Effector CD8-positive, alpha-beta T cell (primary cell): ENCODE data around the gene INPP5B.
A peak's percentile ranks its signal among the peaks of the same experiment; 100 is the strongest.

ENCODE experiments used
- DNase-seq: peaks from one replicate; lab custom pipeline; 2025; lab: John Stamatoyannopoulos, UW

Gene INPP5B

DNA sequence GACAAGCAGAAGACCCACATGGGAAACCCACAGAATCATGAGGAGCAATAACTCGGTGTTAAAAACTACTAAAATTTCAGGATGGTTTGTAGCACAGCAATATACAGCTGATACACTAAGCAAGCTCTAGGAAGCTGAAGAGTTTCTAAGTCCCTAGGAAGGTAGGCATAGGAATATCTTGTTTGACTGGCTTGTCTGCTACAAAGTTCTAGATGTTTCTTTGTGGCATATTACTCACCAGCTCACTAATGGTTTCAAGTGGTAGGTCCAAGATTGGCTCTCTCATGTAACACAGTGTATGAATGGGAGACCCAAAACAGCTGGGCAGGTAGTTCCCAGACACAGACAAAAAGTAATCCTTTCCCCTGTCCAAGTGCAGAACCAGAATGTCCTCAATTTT lies 74.2 kb downstream of the INPP5B start:
- no peak for DNase-seq

DNA sequence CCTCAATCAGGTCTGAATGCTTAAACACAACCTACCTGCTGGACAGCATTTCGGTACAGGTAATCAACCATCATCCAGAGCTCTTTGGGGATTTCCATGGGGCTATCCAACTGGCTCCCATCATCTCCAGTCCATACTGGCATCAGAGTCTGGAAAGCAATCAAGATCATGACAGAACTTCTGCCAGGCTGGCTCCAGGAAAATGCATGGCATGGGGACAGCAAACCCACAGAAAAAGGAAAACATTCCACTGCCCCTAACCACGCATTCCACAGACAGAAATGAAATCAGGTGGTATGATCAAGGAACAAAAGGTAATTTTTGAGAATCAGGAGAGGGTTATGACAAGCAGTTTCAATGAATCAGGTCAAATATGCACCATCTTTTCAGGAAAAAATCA lies 78.4 kb downstream of the INPP5B start:
- DNase-seq: no peak

DNA sequence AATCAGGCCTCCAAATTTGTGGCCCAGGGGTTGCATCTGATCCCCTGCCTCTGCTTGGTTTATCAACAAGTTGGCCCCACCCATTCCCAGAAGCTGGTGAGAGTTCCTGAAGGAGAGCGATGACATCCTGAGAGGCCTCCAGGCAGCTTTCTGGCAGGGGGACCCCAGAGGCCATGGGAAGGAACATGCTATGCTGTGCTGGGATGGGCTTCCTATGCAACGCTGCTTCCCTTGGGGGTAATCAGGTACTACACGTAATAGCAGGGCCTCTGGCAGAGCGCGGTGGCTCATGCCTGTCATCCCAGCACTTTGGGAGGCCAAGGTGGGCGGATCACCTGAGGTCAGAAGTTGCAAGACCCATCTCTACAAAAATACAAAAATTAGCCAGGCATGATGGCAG lies 79.1 kb downstream of the INPP5B start:
- no peak for DNase-seq

DNA sequence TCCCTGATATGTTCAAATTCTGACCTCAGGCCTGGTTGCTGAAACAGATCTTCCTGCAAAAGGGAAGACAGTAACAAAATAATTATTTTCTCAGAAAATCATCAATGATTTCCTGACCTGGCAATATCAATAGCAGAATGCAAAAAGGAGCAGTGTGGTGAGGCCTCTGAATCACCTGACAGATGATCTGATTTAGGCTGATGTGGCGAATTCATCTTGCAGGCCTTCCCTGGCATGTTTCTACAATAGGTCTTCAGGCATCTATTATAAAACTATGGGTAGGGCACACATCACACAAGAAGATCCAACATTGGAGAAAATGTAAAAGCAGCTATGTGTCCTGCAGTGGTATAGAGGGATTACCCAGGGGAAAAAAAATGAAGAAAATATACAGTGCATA lies 80.4 kb downstream of the INPP5B start:
- DNase-seq: no peak

DNA sequence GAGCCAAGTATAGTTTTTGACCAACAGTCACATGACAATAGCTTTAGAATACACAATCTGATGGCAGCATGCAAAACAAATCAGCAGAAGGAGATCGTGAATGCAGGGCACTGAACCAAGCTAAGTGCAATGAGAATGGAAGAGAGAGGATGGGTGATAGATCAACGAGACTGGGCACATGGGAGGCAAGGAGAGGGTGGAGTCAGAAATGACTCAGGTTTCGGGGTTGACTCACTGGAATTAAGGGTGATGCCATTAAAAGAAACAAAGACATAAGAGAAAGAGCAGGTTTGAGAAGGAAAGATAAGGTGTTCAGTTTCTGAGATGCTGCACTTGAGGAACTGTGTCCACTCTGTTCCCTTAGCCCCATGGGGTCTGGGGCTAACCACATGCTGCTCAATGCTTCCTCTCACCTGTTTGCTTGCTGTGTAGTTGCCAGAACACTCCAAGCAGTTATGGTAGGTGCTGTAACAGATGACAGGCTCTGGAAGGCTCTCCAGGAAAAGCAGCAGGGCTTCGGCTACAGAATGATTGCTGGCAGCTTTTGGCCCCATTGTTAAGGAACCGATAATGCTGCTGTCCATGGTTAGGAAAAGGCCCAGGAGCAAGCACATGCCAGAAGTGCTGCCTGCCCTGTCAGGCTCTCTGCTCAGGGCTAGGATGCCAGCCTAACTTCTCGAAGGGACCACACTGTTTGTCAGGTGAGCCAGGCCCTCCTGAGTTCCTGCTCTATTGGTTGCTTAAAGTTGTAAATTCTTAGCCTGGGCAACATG lies 81.3 kb downstream of the INPP5B start:
- DNase-seq: no peak

DNA sequence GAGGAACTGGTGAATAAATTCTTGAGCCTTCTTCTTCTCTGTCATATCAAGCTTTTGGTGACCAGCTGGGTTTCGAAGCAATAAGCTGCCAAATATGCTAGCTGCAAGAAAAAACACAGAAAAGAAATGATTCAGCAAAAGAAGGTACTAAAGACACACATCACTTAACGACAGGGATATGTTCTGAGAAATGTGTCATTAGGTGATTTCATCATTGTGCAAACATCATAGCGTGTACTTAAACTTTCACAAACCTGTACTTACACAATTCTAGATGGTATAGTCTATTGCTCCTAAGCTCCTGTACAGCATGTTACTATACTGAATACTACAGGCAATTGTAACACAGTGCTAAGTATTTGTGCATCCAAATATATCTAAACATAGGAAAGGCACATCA lies 84.5 kb downstream of the INPP5B start:
- no peak for DNase-seq

DNA sequence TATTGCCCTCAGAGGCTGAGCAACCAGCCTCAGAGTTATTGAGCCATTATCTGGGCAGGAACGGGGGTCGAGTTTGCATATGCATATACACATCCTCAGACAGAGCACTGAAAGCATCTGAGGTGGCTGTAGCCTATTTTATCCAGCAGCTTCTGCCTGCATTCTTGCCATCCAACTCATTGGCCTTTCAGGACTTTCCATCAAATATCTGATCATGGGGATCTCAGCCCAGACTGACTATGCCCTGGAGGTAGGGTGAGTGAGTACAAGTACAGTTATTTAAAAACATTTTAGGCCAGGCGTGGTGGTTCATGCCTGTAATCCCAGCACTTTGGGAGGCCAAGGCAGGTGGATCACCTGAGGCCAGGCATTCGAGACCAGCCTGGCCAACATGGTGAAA lies 85.7 kb downstream of the INPP5B start:
- no peak for DNase-seq

DNA sequence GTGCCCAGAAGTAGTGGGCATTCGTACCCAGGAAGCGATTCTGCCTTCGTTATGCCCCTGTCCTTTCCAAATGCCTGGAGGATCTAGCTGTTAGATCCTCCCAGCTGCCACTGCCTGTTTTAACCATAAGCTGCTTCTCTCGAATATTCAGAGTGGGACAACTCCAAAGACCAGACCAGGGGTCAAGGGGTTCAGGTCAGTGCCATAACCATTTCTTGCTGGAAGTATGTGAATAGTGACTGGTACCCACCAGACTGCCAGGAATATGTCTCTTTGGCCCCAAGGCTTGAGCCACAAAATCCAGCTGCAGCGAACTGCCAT lies 86.5 kb downstream of the INPP5B start:
- DNase-seq: no peak

DNA sequence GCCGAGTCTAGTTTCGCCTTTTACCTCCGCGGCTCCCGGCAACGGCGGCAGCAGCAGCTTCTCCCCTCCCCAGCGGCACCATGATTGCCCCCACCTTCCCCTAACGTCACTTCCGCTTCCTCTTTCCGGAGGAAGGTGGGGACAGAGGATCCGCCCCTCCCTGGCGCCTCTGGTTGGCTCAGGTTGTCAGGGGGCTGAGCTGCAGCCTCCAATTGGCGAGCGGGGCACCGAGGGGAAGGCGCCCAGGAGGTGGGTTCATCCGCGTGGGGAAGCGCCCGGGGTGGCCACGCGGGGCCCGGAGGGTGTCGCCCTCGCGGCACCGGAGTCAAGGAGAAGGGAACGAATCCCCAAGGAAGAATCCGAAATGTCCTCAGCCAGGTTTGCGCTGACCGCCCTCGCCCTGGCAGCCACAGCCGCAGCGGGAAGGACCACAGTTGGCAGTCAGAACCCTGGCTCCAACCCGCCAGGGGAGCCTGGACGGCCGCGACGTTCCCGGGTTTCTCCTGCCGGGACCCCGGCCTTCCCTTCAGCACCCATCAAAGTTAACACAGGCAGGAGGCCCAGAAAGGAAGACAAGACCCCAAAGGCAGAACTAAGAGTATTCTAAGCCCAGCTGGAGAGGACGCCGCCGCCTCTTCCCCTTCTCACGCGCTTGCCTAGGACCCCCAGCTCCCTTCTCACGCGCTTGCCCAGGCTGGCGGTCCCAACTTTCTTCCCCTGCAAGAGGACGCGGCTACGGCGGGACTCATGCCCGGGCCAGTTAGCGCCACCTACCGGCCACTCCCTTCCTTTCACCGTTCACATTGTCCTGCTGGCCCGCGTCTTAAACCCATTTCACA lies 87.1 kb downstream of the INPP5B start, which contains the start of gene MTF1:
Gene MTF1 (minus strand): TSS at position 86 of the 839 bp plus-strand sequence. CDS start 1,934 bp downstream, outside the sequence.
- DNase-seq: peak; percentile 92

DNA sequence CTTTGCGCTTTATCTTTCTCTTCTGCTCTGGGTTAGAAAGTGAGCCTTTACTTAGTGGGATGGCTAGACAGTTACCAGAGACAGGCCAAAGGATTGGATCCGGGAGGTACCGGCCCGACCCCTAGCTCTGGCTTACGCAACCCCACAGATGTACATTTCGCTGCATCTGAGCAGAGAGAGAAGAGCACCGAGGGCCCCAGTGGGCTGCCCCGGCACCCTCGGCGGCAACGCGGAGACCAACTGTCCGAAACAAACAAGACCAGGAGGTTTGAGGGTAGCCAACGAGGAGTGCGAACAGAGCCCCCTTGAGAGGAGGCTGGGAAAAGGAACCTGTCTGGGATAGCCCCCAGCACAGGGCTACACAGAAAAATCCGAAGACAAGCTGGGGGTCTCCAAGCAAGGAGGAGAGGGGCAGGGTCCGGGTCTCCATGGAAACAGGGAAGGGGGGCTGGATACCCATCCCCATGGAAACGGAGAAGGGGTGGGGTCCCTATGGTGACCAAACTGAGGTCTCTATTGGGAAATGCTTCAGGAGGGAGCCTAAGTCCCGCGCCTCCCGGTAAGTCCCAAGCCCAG lies 87.8 kb downstream of the INPP5B start:
- DNase-seq: no peak

DNA sequence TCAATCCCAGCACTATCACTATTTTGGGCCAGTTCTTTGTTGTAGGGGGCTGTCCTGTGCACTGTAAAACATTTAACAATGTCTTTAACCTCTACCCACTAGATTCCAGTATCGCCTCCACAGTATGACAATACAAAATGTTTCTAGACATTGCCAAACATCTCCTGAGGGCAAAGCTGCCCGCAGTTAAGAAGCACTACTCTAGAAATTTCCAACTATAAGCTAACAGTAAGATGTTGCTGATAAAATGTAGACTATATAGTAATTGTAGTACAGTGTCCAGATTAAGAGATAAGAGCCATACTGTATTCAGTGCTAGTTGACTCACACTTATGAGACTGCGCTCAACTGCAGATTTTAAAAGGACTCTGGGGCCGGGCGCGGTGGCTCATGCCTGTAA lies 92.4 kb downstream of the INPP5B start:
- DNase-seq: no peak

DNA sequence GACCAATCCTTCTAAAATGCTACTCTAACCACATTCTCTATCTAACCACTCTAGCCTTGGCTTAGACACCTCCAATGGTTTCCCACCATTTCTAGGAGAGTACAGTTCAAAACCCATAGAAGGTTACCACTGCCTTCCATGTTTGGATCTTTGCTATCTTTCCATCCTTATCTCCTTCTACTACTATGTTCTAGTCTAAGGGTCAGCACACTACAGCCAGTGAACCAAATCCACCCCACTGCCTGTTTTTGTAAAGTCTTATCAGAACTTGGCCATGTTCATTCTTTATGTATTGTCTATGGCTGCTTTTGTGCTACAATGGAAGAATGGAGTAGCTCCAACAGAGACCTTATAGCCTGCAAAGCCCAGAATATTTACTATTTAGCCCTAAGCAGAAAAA lies 93.7 kb downstream of the INPP5B start:
- DNase-seq: no peak

DNA sequence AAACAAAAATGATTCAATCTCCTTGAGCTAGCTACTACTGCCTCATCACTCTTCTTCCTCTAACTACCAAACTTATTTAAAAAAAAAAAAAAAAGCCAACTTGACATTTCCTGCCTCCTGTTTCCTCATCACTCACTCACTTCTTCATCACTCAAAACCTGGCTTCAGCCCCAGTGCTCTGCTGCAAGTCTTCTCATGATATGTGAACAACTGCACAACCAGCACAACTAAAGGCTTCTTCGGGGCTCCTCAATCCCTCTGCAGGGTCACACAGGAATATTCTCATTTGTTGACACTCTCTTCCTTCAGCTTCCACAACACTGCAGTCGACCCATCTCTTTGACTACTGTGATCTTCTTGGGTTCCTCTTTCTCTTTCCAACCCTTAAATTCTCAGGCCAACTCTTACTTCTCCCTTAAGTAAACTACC lies 95.1 kb downstream of the INPP5B start:
- no peak for DNase-seq

DNA sequence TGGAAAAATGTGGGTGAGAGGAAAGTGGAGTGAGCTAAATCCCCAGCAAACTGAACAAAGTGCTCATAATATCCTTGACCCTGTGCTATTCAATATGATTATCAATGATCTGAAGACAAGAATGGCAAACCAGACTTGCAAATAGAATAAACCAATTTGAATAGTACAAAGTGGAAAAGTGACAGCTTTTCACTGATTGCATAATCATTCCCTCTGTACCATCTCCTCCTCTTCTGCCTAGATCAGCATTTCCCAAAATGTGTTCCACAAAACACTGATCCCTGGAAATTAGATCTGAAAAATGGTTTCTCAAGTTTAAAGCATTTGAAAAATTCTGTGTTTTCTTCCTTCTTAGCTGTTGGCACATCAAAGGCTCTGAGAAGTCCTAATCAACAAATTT lies 95.6 kb downstream of the INPP5B start:
- no peak for DNase-seq

DNA sequence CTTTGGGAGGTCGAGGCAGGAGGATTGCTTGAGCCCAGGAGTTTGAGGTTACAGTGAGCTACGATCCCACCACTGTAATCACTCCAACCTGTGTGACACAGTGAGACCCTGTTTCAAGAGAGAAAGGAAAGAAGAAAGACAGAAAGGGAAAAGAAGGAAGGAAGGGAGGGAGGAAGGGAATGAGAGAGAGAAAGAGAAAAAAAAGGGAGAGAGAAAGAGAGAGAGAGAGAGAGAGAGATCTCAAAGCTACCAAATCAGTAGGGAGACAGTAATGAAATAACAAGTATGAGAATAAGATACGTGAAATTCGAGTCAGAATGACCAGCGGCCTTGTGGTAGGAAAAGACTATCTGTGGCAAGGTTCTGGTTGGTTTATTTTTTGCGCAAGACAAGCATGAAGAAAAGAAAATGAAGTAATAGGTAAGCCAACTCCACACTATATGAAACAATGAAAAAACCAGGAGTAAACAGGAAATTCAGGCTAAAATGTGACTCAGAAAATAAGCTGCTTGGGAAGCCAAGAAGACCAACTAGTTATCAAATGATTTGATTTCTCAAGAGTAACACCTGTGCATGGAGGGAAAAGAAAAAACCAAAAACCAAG lies 96.4 kb downstream of the INPP5B start:
- no peak for DNase-seq

DNA sequence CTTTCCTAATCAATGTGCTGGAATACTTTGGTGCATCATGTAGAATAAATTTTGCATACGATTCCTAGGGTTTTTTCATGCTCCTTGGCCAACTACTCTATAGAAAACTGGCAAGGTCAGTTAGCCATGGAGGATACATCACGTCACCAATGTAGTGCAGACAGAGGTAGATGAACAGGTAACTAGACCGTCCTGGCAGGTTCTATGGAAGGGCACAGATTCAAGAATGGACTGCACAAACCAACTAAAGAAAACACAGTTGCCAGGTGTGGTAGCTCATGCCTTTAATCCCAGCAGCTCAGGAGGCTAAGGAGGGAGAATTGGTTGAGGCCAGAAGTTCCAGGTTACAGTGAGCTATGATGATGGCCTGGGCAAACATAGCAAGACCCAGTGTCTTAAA lies 97.4 kb downstream of the INPP5B start:
- DNase-seq: no peak

DNA sequence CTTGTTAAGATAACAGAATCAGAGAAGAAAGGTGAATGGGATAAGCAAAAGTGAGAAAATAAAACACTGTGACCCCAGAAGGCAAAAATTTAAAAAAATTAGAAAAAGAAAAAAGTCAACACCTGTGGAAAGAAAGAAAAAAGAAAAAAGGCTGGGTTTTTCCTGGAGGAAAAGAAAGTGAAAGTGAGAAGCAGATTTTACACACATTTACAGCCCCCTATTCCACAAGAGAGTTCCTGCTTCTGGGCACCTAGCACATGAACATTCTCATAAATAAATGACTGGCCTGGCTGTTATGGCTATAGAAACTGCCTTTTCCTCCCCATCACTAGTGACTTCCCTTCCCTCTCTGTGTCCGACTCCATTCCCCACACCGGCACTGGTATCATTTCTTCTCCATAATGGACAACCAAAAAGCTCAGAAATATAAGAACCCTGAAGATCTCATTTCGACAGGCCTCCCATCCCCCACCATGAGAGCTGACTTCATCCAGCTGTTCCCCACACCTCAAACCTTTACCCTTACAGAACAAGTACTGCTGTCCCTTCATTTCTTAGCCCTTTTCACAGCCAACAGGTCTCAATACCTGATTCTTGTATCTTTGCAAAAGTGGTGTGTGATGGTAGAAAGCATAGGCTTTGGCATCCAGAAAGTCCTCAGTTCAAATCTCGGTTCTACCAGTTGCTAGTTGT lies 100.1 kb downstream of the INPP5B start:
- no peak for DNase-seq

DNA sequence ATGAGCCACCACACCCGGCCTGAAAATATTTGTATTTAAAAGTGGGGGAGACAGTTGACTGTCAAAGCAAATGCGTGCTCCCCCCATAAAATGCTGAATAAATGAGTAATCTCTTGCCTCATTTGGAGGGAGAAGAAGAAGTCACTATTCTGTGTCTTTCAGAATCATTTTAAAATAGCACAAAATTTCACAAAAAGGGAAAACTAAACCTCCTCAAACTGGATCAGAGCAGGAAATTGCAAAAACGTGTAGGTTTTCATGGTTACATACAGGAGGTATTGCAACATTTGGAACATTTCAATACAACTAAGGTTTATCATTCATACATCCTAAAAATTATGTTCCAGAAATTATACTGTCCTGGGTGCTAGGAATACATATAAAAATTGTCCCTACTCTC lies 101.1 kb downstream of the INPP5B start:
- DNase-seq: no peak

DNA sequence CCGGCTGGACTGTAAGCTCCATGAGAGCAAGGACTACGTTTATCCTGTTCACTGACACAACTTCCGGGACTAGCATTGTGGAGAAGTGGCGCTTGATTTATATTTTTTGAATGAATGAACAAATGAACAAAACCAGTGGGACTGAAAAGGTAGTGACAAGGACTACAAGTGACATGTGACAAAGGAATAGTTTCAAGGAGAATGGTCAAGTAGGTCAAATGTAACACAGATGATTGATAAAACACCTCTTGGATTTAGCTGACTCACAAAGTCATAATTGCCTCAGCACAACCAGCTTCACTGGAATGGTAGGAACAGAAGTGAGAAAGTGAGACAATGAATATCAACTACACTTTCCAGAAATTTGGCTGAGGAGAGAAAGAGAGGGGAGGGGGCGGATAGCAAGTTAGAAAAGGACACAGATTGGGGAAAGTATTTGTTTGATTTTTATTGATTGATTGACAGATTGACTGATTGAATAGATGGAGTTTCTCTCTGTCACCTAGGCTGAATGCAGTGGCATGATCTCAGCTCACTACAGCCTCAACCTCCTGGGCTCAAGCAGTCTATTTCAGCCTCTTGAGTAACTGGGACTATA lies 101.7 kb downstream of the INPP5B start:
- DNase-seq: no peak

DNA sequence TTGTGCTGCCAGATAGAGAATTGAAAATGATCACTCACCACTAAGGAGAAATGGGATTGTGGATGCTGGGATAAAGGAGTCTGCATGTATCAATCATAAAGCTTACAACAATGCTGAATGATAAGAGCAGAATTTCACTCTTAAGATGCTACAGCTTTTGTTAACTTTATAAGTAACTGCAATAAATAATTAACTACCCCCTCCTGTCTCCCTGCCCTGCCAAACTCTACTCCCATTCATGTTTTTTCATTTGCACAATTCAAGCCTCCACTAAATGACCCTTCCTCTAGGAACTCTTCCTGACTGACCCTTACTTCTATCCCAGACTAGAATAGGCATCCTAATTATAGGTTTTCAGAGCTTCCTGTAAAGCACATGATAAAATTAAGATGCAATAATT lies 102.3 kb downstream of the INPP5B start:
- no peak for DNase-seq

DNA sequence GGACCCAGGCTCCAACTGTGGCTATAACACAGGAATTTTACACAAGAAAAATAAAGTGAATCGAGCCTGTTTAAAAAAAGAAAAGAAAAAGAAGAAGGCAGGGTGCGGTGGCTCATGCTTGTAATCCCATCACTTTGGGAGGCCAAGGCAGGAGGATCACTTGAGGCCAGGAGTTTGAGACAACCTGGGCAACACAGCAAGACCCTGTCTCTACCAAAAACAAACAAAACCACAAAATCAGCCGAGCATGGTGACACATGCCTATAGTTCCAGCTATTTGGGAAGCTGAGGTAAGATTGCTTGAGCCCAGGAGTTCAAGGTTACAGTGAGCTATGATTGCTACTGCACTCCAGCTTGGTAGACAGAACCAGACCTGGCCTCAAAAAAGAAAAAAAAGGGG lies 105.2 kb downstream of the INPP5B start:
- DNase-seq: no peak

DNA sequence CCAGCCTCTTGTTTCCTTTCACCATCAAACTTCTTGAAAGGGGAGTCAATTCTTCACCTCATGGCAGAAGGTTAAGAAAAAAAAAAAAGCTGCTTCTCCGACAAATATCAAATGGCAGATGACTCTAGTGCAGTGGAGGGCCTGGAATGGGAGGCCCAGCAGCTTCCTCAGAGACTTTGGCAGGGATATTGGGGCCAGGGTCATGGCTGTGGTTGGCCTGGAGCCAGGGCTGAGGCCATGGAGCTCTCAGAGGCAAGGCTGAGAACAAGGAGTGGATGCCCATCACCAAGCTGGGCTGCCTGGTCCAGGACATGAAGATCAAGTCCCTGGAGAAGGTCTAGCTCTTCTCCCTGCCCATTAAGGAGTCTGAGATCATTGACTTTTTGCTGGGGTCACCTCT lies 106.1 kb downstream of the INPP5B start:
- DNase-seq: no peak
